ENCODE data around the gene CACUL1.
"Not testable (repeated sequence)": the region's sequence is repeated elsewhere in the genome, so short reads cannot be mapped to it uniquely, and the experiment has no call there.

The CACUL1 gene

GRCh38 chr10:118672153-118672552 is 82.6 kb downstream of the CACUL1 start:
- TF ChIP-seq, protein P1, sequence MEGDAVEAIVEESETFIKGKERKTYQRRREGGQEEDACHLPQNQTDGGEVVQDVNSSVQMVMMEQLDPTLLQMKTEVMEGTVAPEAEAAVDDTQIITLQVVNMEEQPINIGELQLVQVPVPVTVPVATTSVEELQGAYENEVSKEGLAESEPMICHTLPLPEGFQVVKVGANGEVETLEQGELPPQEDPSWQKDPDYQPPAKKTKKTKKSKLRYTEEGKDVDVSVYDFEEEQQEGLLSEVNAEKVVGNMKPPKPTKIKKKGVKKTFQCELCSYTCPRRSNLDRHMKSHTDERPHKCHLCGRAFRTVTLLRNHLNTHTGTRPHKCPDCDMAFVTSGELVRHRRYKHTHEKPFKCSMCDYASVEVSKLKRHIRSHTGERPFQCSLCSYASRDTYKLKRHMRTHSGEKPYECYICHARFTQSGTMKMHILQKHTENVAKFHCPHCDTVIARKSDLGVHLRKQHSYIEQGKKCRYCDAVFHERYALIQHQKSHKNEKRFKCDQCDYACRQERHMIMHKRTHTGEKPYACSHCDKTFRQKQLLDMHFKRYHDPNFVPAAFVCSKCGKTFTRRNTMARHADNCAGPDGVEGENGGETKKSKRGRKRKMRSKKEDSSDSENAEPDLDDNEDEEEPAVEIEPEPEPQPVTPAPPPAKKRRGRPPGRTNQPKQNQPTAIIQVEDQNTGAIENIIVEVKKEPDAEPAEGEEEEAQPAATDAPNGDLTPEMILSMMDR (IDR thresholded peaks at IDR 0.05; ENCODE audit: low read depth, low read length, missing control alignments) = no peak
- no peak overlapping the region for H3K4me3 ChIP-seq (ENCODE audit: low read depth, low read length)
- DNase-seq (ENCODE audit: low read depth) = no peak

DNA sequence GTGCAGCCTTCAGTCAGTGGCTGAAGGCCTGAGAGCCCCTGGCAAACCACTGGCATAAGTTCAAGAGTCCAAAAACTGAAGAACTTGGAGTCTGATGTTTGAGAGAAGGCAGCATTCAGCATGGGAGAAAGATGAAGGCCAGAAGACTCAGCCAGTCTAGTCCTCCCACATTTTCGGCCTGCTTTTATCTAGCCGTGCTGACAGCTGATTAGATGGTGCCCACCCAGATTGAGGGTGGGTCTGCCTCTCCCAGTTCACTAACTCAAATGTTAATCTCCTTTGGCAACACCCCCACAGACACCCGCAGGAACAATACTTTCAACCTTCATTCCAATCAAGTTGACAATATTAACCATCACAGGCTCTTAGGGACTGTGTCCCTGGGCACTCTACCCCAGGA is 83.5 kb downstream of the CACUL1 start:
- DNase-seq (ENCODE audit: low read depth); H3K4me3 ChIP-seq (ENCODE audit: low read depth, low read length): not testable (repeated sequence)

DNA sequence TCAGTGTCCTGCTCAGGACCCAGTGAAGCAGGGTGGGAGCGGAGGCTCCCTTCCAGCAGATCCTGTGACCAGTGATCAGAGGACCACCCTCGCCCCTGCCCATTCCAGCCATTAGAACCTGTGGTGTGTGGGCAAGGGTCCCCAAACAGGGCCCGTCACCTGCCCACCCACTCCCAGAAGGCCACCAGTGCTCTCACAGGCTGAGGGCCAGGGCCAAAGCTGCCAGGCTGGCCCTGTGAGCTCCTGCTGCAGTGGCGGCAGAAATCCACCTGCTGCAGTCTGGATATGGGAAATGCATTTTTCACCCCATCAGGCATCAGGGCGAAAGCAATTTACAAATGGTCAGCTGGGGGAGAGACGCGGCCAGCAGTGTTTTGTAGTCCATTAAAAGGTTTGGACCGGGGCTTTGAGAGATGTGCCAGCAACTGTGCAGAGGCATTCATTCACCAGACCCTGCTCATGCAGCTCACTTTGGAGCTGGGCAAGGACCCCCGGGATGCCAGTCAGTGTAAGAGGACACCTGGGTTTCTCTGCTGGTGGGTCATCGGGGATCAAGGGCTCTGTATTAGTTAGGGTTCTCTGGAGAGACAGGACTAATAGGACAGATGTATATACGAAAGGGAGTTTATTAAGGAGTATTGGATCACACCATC is 84.2 kb downstream of the CACUL1 start:
- TF ChIP-seq, protein P1 (IDR thresholded peaks at IDR 0.05; ENCODE audit: low read depth, low read length, missing control alignments) = no peak
- no peak for DNase-seq (ENCODE audit: low read depth)
- H3K4me3 ChIP-seq (ENCODE audit: low read depth, low read length) = no peak overlapping the region

DNA sequence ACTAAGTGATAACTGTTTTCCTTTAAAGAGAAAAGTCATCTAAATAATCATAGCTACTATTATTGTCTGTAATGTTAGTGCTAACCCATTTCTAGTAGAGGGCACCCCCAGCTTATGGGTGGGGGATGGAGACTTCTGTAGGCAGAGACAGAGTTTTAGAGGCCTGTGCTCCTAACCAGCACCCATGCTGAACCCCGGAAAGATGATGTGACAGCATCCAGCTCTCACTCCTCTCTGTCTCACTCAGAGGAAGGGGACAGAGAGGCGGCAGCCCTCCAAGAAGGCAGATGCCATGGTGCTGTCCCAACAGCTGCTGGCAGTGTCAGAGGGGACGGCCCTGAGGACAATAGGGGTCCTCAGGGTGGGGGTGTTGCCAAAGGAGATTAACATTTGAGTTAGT is 84.9 kb downstream of the CACUL1 start:
- DNase-seq (ENCODE audit: low read depth) = no peak
- TF ChIP-seq, protein P1 (IDR thresholded peaks at IDR 0.05; ENCODE audit: low read depth, low read length, missing control alignments) = no peak
- H3K4me3 ChIP-seq (ENCODE audit: low read depth, low read length) = no peak overlapping the region

DNA sequence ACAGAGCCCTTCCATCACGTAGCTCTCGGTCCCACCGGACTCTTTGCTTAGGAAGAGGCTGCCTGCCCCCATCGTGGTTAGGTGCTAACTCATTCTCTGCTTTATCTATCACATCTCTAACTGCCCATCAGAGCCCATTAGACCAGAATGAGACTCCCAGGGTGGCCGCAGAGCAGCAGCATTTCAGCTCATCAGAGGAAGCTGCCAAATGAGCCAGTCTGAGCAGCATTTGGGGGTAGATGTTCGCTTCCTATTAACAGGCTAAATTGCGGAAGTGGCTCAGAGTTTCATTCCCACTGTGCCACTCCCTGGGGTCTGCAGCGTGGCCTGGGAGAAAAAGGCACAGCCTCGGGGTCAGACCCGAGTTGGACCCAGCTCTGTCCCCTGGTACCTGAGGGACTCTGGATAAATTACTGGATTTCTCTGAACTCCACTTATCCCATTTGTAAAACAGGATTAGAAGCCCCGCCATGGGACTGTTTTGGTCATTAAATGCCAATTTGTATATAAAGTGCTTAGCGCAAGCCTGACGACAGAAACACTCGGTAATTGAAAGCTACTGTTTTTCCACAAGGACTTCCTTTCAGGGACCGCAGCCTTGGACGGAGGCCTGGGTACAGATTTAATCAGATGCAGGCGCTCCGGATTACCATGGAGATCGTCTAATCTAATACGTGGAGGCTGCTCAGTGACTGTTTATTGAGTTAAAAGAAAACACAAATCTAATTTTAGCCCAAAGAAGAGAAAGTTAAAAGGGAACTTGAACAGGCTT is 85.6 kb downstream of the CACUL1 start:
- no peak for DNase-seq (ENCODE audit: low read depth)
- TF ChIP-seq, protein P1 (IDR thresholded peaks at IDR 0.05; ENCODE audit: low read depth, low read length, missing control alignments) = no peak

DNA sequence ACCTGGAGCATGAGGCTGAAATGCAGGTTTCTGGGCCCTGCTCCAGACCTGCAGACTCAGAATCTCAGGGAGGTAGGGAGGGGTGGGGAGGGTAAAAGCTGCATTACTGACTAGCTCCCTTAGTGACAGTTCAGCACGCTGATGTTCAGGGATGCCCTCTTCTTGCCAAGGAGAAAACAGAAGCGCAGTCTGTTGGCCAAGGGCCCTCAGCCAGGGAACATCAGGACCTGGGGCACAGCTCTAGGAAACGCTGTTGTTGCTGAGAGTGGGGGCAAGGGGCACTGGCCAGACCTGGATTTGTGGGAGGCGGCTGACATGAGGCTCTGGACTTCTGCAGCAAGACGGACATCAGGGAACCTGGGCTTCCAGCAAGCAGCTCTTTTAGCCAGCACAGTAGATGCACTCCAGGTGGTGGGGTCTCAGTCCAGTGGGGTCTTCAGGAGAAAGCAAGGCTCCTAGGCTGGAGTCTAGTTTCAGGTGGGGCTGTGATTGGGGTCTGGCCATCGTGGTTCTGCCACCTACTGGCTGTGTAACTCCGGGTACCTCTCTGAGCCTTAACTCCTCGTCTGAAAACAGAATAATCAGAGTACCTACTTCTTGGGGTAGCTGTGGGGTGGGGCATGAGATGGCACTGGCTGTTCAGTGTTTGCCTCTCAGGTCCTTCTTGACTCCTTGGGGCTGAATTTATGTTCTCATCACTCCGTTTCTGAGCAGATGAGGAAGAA is 86.4 kb downstream of the CACUL1 start:
- TF ChIP-seq, protein P1 (IDR thresholded peaks at IDR 0.05; ENCODE audit: low read depth, low read length, missing control alignments) = no peak
- H3K4me3 ChIP-seq (ENCODE audit: low read depth, low read length) = no peak overlapping the region
- DNase-seq (ENCODE audit: low read depth) = no peak

More for the DNA sequence above, 85.6 kb downstream of the CACUL1 start:
- no peak overlapping the region for H3K4me3 ChIP-seq (ENCODE audit: low read depth, low read length)

DNA sequence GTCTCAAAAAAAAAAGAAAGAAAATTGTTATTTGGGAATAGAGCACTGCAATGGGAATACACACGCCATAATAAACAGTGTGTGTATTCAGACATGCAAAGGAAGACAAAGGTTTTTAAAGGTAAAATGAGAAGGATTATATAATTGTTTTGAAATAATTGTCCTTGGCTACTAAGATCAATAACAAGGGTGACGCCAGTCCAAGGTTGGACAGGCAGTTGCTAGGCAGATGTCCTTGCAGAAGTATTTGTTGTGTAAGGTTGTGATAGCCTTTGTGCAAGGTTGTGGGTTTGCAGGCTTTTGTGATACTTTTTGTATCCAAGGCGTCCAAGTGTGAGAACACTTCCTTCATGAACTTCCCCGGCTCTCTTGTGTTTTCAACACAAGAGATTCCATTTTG is 87.0 kb downstream of the CACUL1 start:
- TF ChIP-seq, protein P1 (IDR thresholded peaks at IDR 0.05; ENCODE audit: low read depth, low read length, missing control alignments) = no peak
- H3K4me3 ChIP-seq (ENCODE audit: low read depth, low read length) = no peak overlapping the region
- no peak for DNase-seq (ENCODE audit: low read depth)
